Neural cell (in vitro differentiated cells): ENCODE data around the gene ACAP3. TPM values are rescaled to one million over a fixed set of nuclear protein-coding genes. Genes with fewer than 3 reads are reported as not detected.
A peak's percentile ranks its signal among the peaks of the same experiment; 100 is the strongest.

Source experiments
- H2AFZ ChIP-seq: fragments of 200-600, 300-800 bp; sonication (generic), shearing (Covaris generic); 2 replicates; pipeline ENCODE4 v1.6.0; 2014; ENCODE audit warnings: low read depth, mild to moderate bottlenecking, antibody characterized with exemption, low read length, moderate library complexity
- H3F3A ChIP-seq: fragments of 200-600 bp; shearing (Covaris generic); 2 replicates; pipeline ENCODE4 v1.6.1; 2016; ENCODE audit warnings: mild to moderate bottlenecking, moderate library complexity, mixed read lengths, antibody characterized with exemption, low read length; ENCODE audit not compliant: insufficient read depth, poor library complexity, severe bottlenecking
- H3K27ac ChIP-seq: fragments of 200-600, 300-800 bp; sonication (generic), shearing (Covaris generic); 2 replicates; pipeline ENCODE4 v1.5.1; 2014; ENCODE audit warnings: mild to moderate bottlenecking, low read length, moderate library complexity
- H3K27me3 ChIP-seq: fragments of 300-800, 200-600 bp; sonication (generic), shearing (Covaris generic); 2 replicates; pipeline ENCODE4 v1.6.0; 2014; ENCODE audit warnings: mild to moderate bottlenecking, low read depth, low read length, moderate library complexity; ENCODE audit not compliant: insufficient read depth
- H3K36me3 ChIP-seq: fragments of 300-800, 200-600 bp; sonication (generic), shearing (Covaris generic); 2 replicates; pipeline ENCODE4 v1.5.1; 2014; ENCODE audit warnings: mild to moderate bottlenecking, antibody characterized with exemption, low read length, moderate library complexity; ENCODE audit not compliant: insufficient read depth
- H3K4me2 ChIP-seq: fragments of 300-800, 200-600 bp; sonication (generic), shearing (Covaris generic); 2 replicates; pipeline ENCODE4 v1.6.0; 2014; ENCODE audit warnings: mild to moderate bottlenecking, low read length
- H3K4me3 ChIP-seq: fragments of 300-800, 200-600 bp; sonication (generic), shearing (Covaris generic); 2 replicates; pipeline ENCODE4 v1.5.1; 2014; ENCODE audit warnings: mild to moderate bottlenecking, low read length, moderate library complexity
- H3K79me2 ChIP-seq: fragments of 200-600 bp; shearing (Covaris generic); replicated peaks from 2 replicates; pipeline ENCODE4 v1.6.0; 2014; ENCODE audit warnings: mild to moderate bottlenecking, low read length, moderate library complexity; ENCODE audit not compliant: insufficient read depth
- H3K9ac ChIP-seq: fragments of 300-800, 200-600 bp; sonication (generic), shearing (Covaris generic); 2 replicates; pipeline ENCODE4 v1.6.1; 2016; ENCODE audit warnings: mild to moderate bottlenecking, low read length, mixed read lengths
- H3K9me2 ChIP-seq: fragments of 200-600 bp; shearing (Covaris generic); 2 replicates; pipeline ENCODE4 v1.6.1; 2016; ENCODE audit warnings: mild to moderate bottlenecking, low read length, mixed read lengths; ENCODE audit not compliant: insufficient read depth
- H3K9me3 ChIP-seq: fragments of 200-600, 300-800 bp; sonication (generic), shearing (Covaris generic); 2 replicates; pipeline ENCODE4 v1.6.1; 2016; ENCODE audit warnings: mild to moderate bottlenecking, mixed run types, low read length, moderate library complexity, mixed read lengths
- H4K20me1 ChIP-seq: fragments of 200-600 bp; shearing (Covaris generic); 2 replicates; pipeline ENCODE4 v1.6.1; 2016; ENCODE audit warnings: mild to moderate bottlenecking, mixed run types; ENCODE audit not compliant: insufficient read depth
- EP300 ChIP-seq: fragments of 450-650 bp; conservative IDR thresholded peaks from 2 replicates; pipeline ENCODE4 v1.6.1; 2014; ENCODE audit warnings: antibody characterized with exemption, mild to moderate bottlenecking, moderate library complexity; ENCODE audit not compliant: poor library complexity, severe bottlenecking
- EZH2 ChIP-seq: fragments of 200-600, 300-800 bp; shearing (Covaris generic), sonication (generic); IDR thresholded peaks from 2 replicates; pipeline ENCODE4 v1.6.1; 2014; ENCODE audit warnings: antibody characterized with exemption, low read length, borderline replicate concordance, mild to moderate bottlenecking; ENCODE audit not compliant: insufficient read depth, poor library complexity, severe bottlenecking
- MXI1 ChIP-seq: fragments of 450-650 bp; conservative IDR thresholded peaks from 2 replicates; pipeline ENCODE4 v1.6.1; 2014; ENCODE audit warnings: antibody characterized with exemption, mild to moderate bottlenecking; ENCODE audit not compliant: poor library complexity, severe bottlenecking
- POLR2AphosphoS5 ChIP-seq: IDR thresholded peaks from 2 replicates; pipeline ENCODE4 v1.6.1; 2012
- RAD21 ChIP-seq: fragments of 450-650 bp; conservative IDR thresholded peaks from 2 replicates; pipeline ENCODE4 v1.6.1; 2014; ENCODE audit warnings: antibody characterized with exemption, mild to moderate bottlenecking, moderate library complexity
- REST ChIP-seq: IDR thresholded peaks from 2 replicates; pipeline ENCODE4 v1.6.1; 2012; ENCODE audit warnings: borderline replicate concordance
- SMC3 ChIP-seq: fragments of 450-650 bp; conservative IDR thresholded peaks from 2 replicates; pipeline ENCODE4 v1.6.1; 2014; ENCODE audit warnings: antibody characterized with exemption, mild to moderate bottlenecking, moderate library complexity; ENCODE audit not compliant: poor library complexity
- TAF1 ChIP-seq: IDR thresholded peaks from 2 replicates; pipeline ENCODE4 v1.6.1; 2012; ENCODE audit warnings: low read depth
- polyA plus RNA-seq: library from polyadenylated mRNA; depleted of rRNA; stranded (reverse); fragments of >200 nt; gene quantifications from 2 replicates; pipeline ENCODE4 v1.2.3, GENCODE V29; 2014
- TF ChIP-seq, protein P1 (sequence below): fragments of 450-650 bp; IDR thresholded peaks from 2 replicates; pipeline ENCODE4 v1.5.1; 2014; ENCODE audit warnings: antibody characterized with exemption, mild to moderate bottlenecking, moderate library complexity; ENCODE audit not compliant: poor library complexity, severe bottlenecking

Gene ACAP3
- polyA plus RNA-seq, 1 donor from 2014 or later: 186 TPM

DNA sequence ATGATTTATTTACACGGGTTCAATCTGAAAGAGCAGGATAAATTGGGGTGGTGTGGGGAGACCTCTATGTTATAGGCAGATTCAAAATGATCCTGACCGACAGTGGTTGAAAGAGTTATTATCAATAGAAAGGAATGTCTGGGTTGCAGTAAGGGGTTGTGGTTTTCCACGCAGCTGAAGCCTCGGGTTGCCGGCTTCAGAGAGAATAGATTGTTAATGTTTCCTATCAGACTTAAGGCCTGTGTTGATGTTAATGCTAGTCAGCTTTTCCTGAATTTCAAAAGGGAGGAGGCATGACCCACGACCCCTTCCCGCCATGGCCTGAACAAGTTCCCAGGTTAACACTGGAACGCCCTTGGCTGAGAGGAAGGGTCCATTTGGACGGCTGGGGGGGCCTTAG, 31.9 kb downstream of the ACAP3 start:
- Histone ChIP-seq H3K4me2 (no peak overlapping the region), H2AFZ (no peak overlapping the region), H3K27ac (no peak overlapping the region), H3K36me3 (no peaks in the 10 kb centered on the region), H3K9ac (no peak overlapping the region), H3K9me3 (no peaks in the 10 kb centered on the region), H4K20me1 (no peaks in the 10 kb centered on the region), H3F3A (no peaks in the 10 kb centered on the region), H3K79me2 (peaks cover 25% of the 10 kb centered on the region), H3K9me2 (no peaks in the 10 kb centered on the region), H3K4me3 (no peak overlapping the region), H3K27me3 (no peaks in the 10 kb centered on the region)
- TF ChIP-seq POLR2AphosphoS5: no peak
- TF ChIP-seq MXI1: no peak
- no peak for TF ChIP-seq EP300
- TF ChIP-seq, protein P1, sequence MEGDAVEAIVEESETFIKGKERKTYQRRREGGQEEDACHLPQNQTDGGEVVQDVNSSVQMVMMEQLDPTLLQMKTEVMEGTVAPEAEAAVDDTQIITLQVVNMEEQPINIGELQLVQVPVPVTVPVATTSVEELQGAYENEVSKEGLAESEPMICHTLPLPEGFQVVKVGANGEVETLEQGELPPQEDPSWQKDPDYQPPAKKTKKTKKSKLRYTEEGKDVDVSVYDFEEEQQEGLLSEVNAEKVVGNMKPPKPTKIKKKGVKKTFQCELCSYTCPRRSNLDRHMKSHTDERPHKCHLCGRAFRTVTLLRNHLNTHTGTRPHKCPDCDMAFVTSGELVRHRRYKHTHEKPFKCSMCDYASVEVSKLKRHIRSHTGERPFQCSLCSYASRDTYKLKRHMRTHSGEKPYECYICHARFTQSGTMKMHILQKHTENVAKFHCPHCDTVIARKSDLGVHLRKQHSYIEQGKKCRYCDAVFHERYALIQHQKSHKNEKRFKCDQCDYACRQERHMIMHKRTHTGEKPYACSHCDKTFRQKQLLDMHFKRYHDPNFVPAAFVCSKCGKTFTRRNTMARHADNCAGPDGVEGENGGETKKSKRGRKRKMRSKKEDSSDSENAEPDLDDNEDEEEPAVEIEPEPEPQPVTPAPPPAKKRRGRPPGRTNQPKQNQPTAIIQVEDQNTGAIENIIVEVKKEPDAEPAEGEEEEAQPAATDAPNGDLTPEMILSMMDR: no peak
- TF ChIP-seq REST: no peak
- no peak for TF ChIP-seq EZH2
- TF ChIP-seq TAF1: no peak
- no peak for TF ChIP-seq RAD21
- no peak for TF ChIP-seq SMC3

DNA sequence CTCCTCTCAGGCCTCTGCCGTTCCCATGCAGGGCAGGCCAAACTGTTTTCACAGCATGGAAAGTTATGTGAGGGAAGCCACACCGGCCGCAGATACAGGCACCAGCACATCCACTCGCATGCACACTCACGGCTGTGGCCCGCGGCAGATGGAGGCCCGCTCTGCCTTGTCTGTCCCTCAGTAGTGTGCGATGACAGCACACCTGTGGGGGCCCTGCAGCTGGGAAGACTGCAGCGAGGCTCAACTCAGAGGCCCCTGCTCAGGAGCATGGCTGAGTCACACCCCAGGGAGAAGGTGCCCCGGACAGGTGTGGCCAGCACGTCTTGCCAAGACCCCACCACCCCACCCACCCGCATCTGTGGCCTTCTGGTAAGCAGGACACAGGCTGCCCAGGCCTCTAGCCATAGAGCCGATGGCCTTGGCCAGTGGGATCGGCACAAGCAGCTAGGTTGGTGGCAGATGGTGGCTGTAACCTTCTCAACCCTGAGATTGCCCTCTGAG, 32.7 kb downstream of the ACAP3 start:
- H3K27me3 ChIP-seq: no peaks in the 10 kb centered on the region
- no peaks in the 10 kb centered on the region for H3K9me2 ChIP-seq
- H2AFZ ChIP-seq: no peak overlapping the region
- H3K36me3 ChIP-seq: no peaks in the 10 kb centered on the region
- peak overlapping the region; percentile 88 for H3K9ac ChIP-seq
- no peak overlapping the region for H3K27ac ChIP-seq
- no peaks in the 10 kb centered on the region for H3K9me3 ChIP-seq
- TF ChIP-seq SMC3 (no peak), POLR2AphosphoS5 (no peak), REST (no peak), EP300 (no peak), MXI1 (no peak), EZH2 (no peak), TAF1 (no peak), RAD21 (no peak)
- TF ChIP-seq, protein P1: no peak
- H3F3A ChIP-seq: no peaks in the 10 kb centered on the region
- no peak overlapping the region for H3K4me2 ChIP-seq
- peaks cover 33% of the 10 kb centered on the region for H3K79me2 ChIP-seq
- peak overlapping the region; percentile 95 for H3K4me3 ChIP-seq
- no peaks in the 10 kb centered on the region for H4K20me1 ChIP-seq
